ENCODE results near the gene UBAP2L.

- no peak for TF ChIP-seq CTCF (conservative IDR thresholded peaks at IDR 0.05 in 1 of 2, IDR thresholded peaks at IDR 0.05 in 1 of 2; ENCODE audit: low read depth in 1 of 2, low read length in 2 of 2)
- TF ChIP-seq EZH2 (IDR thresholded peaks at IDR 0.05; ENCODE audit: low read length, missing control alignments), result no peak
These were observed 38.0 kb downstream of the UBAP2L start for GRCh38 chr1:154258784-154259183.
